OCI-LY7 (cell line): Measurements from ENCODE around the gene TRIP12.

Experiments
- EZH2phosphoT487 ChIP-seq: fragments of 200-600 bp; sonication (generic); IDR thresholded peaks from 2 replicates; pipeline ENCODE4 v1.6.1; 2018; ENCODE audit warnings: low read depth, borderline replicate concordance, mild to moderate bottlenecking, mixed run types, antibody characterized with exemption, low read length, moderate library complexity, mixed read lengths
- TF ChIP-seq, protein P1 (sequence below): fragments of 200-600 bp; sonication (generic); conservative IDR thresholded peaks from 2 replicates; pipeline ENCODE4 v1.5.1; 2014; ENCODE audit warnings: mild to moderate bottlenecking, antibody characterized with exemption, low read length, moderate library complexity, mixed read lengths

GRCh38 chr2:229970406-229970805 is 48.6 kb upstream of the TRIP12 start:
- TF ChIP-seq, protein P1, sequence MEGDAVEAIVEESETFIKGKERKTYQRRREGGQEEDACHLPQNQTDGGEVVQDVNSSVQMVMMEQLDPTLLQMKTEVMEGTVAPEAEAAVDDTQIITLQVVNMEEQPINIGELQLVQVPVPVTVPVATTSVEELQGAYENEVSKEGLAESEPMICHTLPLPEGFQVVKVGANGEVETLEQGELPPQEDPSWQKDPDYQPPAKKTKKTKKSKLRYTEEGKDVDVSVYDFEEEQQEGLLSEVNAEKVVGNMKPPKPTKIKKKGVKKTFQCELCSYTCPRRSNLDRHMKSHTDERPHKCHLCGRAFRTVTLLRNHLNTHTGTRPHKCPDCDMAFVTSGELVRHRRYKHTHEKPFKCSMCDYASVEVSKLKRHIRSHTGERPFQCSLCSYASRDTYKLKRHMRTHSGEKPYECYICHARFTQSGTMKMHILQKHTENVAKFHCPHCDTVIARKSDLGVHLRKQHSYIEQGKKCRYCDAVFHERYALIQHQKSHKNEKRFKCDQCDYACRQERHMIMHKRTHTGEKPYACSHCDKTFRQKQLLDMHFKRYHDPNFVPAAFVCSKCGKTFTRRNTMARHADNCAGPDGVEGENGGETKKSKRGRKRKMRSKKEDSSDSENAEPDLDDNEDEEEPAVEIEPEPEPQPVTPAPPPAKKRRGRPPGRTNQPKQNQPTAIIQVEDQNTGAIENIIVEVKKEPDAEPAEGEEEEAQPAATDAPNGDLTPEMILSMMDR = no peak
- no peak for TF ChIP-seq EZH2phosphoT487
